ENCODE results near the gene PARP2.

GRCh38 chr14:20391505-20391904, 48.1 kb downstream of the PARP2 start:
- TF ChIP-seq CTCF (IDR thresholded peaks at IDR 0.05) (no peak), EZH2 (IDR thresholded peaks at IDR 0.05; ENCODE audit: borderline replicate concordance, insufficient read depth, low read depth, low read length, poor library complexity, severe bottlenecking) (no peak)

Measured in B cell (primary cell).